HuH-7 (cell line): Measurements from ENCODE around the gene ADAMTS4.

ENCODE experiments used
- DNase-seq: peaks from one replicate; pipeline ENCODE4 v3.0.0; 2011; ENCODE audit warnings: low spot score

The ADAMTS4 gene

GRCh38 chr1:161174911-161175310 is 23.9 kb downstream of the ADAMTS4 start:
- DNase-seq = no peak

GRCh38 chr1:161173711-161174110 is 25.1 kb downstream of the ADAMTS4 start:
- DNase-seq = no peak

- no peak for DNase-seq
Observed at GRCh38 chr1:161172776-161173376, 26.0 kb downstream of the ADAMTS4 start.

- DNase-seq = no peak
Observed at GRCh38 chr1:161172349-161172748, 26.5 kb downstream of the ADAMTS4 start.

GRCh38 chr1:161171696-161172095 is 27.2 kb downstream of the ADAMTS4 start:
- no peak for DNase-seq

- DNase-seq = peak; percentile 23
Observed at GRCh38 chr1:161171191-161171590, 27.7 kb downstream of the ADAMTS4 start.

GRCh38 chr1:161168906-161169305 is 29.9 kb downstream of the ADAMTS4 start:
- no peak for DNase-seq

GRCh38 chr1:161166669-161167548 is 31.9 kb downstream of the ADAMTS4 start:
- peak; percentile 31 for DNase-seq

- DNase-seq = peak; percentile 90
Observed at GRCh38 chr1:161165742-161166668, 32.8 kb downstream of the ADAMTS4 start, which contains the start of gene PPOX. PPOX (plus strand) TSS chr1:161166426; CDS start chr1:161166848, 422 bp downstream.

GRCh38 chr1:161164901-161165610 is 33.8 kb downstream of the ADAMTS4 start:
- no peak for DNase-seq

GRCh38 chr1:161163793-161164192 is 35.1 kb downstream of the ADAMTS4 start:
- no peak for DNase-seq

- DNase-seq = no peak
Observed at GRCh38 chr1:161162806-161163205, 36.0 kb downstream of the ADAMTS4 start.

GRCh38 chr1:161162052-161162451 is 36.8 kb downstream of the ADAMTS4 start:
- DNase-seq = no peak

GRCh38 chr1:161161652-161162051 is 37.2 kb downstream of the ADAMTS4 start:
- no peak for DNase-seq

GRCh38 chr1:161160671-161161145 is 38.1 kb downstream of the ADAMTS4 start:
- no peak for DNase-seq

GRCh38 chr1:161159913-161160243 is 39.0 kb downstream of the ADAMTS4 start:
- DNase-seq = no peak

- DNase-seq = peak; percentile 94
Observed at GRCh38 chr1:161159087-161159912, 39.6 kb downstream of the ADAMTS4 start, which contains the start of gene USP21. USP21 (plus strand) TSS chr1:161159500; CDS start chr1:161160641, 1,141 bp downstream.

GRCh38 chr1:161158316-161159010 is 40.4 kb downstream of the ADAMTS4 start:
- no peak for DNase-seq

- DNase-seq = no peak
Observed at GRCh38 chr1:161157867-161158266, 41.0 kb downstream of the ADAMTS4 start.
